H1 (cell line): ENCODE measurements around the gene MUC5B. TPM values are rescaled to one million over a fixed set of nuclear protein-coding genes. Genes with fewer than 3 reads are reported as not detected.

Source experiments
- CTCF ChIA-PET: fragments of 300-600 bp; sonication (Branson Sonifier 250); formaldehyde crosslinking; loops from one replicate; lab custom pipeline; 2021; ENCODE audit not compliant: partially characterized antibody; lab: Charles Lee
- POLR2A ChIA-PET: fragments of 300-600 bp; sonication (Branson Sonifier 250); formaldehyde crosslinking; loops from one replicate; lab custom pipeline; 2021; ENCODE audit warnings: inconsistent platforms; ENCODE audit not compliant: partially characterized antibody; lab: Charles Lee
- DNase-seq, 2 experiments: peaks; one replicate each; pipeline versions ENCODE4 v3.0.0 to v3.0.0-alpha.2; 2010 to 2022; ENCODE audit warnings: low spot score in 2 of 2, low read depth in 1 of 2, mixed read lengths in 1 of 2
- FAIRE-seq: peaks from 2 replicates; lab custom pipeline; 2011; peaks lifted over from hg19 to GRCh38; lab: Jason Lieb, UNC
- H2AFZ ChIP-seq: 2 replicates; pipeline ENCODE4 v1.8.1; 2012; ENCODE audit warnings: low read length, inconsistent platforms
- H2AK5ac ChIP-seq: 2 replicates; pipeline ENCODE4 v1.6.1; 2013; ENCODE audit warnings: low read depth, low read length
- H2BK120ac ChIP-seq: replicated peaks from 2 replicates; pipeline ENCODE3; 2013; ENCODE audit warnings: low read depth, low read length, inconsistent platforms
- H2BK12ac ChIP-seq: 2 replicates; pipeline ENCODE4 v1.6.1; 2013; ENCODE audit warnings: low read depth, low read length
- H2BK15ac ChIP-seq: 2 replicates; pipeline ENCODE4 v1.6.1; 2013; ENCODE audit warnings: low read length
- H2BK20ac ChIP-seq: 2 replicates; pipeline ENCODE4 v1.6.1; 2013; ENCODE audit warnings: low read length
- H2BK5ac ChIP-seq: 2 replicates; pipeline ENCODE4 v1.6.1; 2013; ENCODE audit warnings: low read depth, low read length
- H3K14ac ChIP-seq: 2 replicates; pipeline ENCODE4 v1.6.1; 2013; ENCODE audit warnings: inconsistent platforms; ENCODE audit not compliant: insufficient read length
- H3K18ac ChIP-seq: 2 replicates; pipeline ENCODE4 v1.6.1; 2013; ENCODE audit warnings: low read length; ENCODE audit errors: extremely low read depth
- H3K23ac ChIP-seq: 2 replicates; pipeline ENCODE4 v1.6.1; 2013; ENCODE audit warnings: inconsistent platforms; ENCODE audit not compliant: insufficient read length
- H3K23me2 ChIP-seq: 2 replicates; pipeline ENCODE4 v1.6.1; 2013; ENCODE audit warnings: low read depth, low read length
- H3K27ac ChIP-seq: 2 replicates; pipeline ENCODE4 v1.6.1; 2011; ENCODE audit warnings: low read depth, low read length, inconsistent platforms
- H3K27me3 ChIP-seq, 4 experiments: replicated peaks in 1 of 4; 1 replicate in 1 of 4; 2 replicates in 3 of 4; pipeline versions ENCODE4 v1.6.1 to v1.8.1; 2011 to 2013; ENCODE audit warnings: low read length in 3 of 4, mild to moderate bottlenecking in 3 of 4, inconsistent platforms in 2 of 4, mixed read lengths in 2 of 4, moderate library complexity in 1 of 4; ENCODE audit not compliant: control insufficient read depth in 3 of 4, insufficient read depth in 3 of 4; ENCODE audit errors: extremely low read depth in 1 of 4
- H3K36me3 ChIP-seq, 4 experiments: 2 replicates each; pipeline versions ENCODE4 v1.6.1 to v1.8.1; 2011 to 2013; ENCODE audit warnings: mild to moderate bottlenecking in 4 of 4, low read length in 3 of 4, moderate library complexity in 2 of 4, control low read depth in 1 of 4, inconsistent platforms in 1 of 4; ENCODE audit not compliant: insufficient read depth in 4 of 4, control insufficient read depth in 2 of 4
- H3K4ac ChIP-seq: replicated peaks from 2 replicates; pipeline ENCODE3; 2013; ENCODE audit warnings: low read length, low read depth, mixed read lengths, inconsistent platforms; ENCODE audit not compliant: insufficient read length
- H3K4me1 ChIP-seq, 4 experiments: replicated peaks in 1 of 4; 1 replicate in 1 of 4; 2 replicates in 3 of 4; pipeline versions ENCODE4 v1.6.1 to v1.8.1; 2011 to 2013; ENCODE audit warnings: low read length in 3 of 4, inconsistent platforms in 2 of 4, mixed read lengths in 1 of 4; ENCODE audit not compliant: insufficient read depth in 4 of 4, control insufficient read depth in 3 of 4
- H3K4me2 ChIP-seq, 2 experiments: 2 replicates each; pipeline versions ENCODE4 v1.6.1 to v1.8.1; 2011 to 2013; ENCODE audit warnings: low read depth in 2 of 2, low read length in 2 of 2, control low read depth in 1 of 2, inconsistent platforms in 1 of 2, mild to moderate bottlenecking in 1 of 2; ENCODE audit not compliant: insufficient read depth in 1 of 2
- H3K4me3 ChIP-seq, 4 experiments: fragments of 200-600, 300-600 bp in 1 of 4; sonication (generic), shearing (Covaris generic), sonication (Bioruptor Twin) in 1 of 4; 2 replicates each; pipeline versions ENCODE4 v1.5.1 to v1.8.1; 2011 to 2016; ENCODE audit warnings: low read length in 4 of 4, low read depth in 3 of 4, control low read depth in 2 of 4, inconsistent platforms in 2 of 4, mild to moderate bottlenecking in 2 of 4, mixed read lengths in 1 of 4, moderate library complexity in 1 of 4; ENCODE audit not compliant: insufficient read depth in 2 of 4; ENCODE audit errors: extremely low read depth in 1 of 4
- H3K56ac ChIP-seq: replicated peaks from 2 replicates; pipeline ENCODE3; 2013; ENCODE audit warnings: low read depth, mild to moderate bottlenecking, mixed read lengths, low read length, inconsistent platforms; ENCODE audit not compliant: insufficient read length
- H3K79me1 ChIP-seq: 2 replicates; pipeline ENCODE4 v1.6.1; 2013; ENCODE audit warnings: low read depth, low read length, control low read depth
- H3K79me2 ChIP-seq, 2 experiments: 2 replicates each; pipeline versions ENCODE4 v1.6.1 to v1.8.1; 2012 to 2013; ENCODE audit warnings: low read length in 2 of 2, mild to moderate bottlenecking in 2 of 2, inconsistent platforms in 1 of 2; ENCODE audit not compliant: insufficient read depth in 2 of 2, control insufficient read depth in 1 of 2
- H3K9ac ChIP-seq, 4 experiments: replicated peaks in 1 of 4; 1 replicate in 1 of 4; 2 replicates in 3 of 4; pipeline versions ENCODE4 v1.6.1 to v1.8.1; 2011 to 2013; ENCODE audit warnings: low read depth in 3 of 4, low read length in 3 of 4, control low read depth in 2 of 4, mild to moderate bottlenecking in 2 of 4, moderate library complexity in 2 of 4, inconsistent platforms in 1 of 4; ENCODE audit errors: extremely low read depth in 1 of 4
- H3K9me3 ChIP-seq, 2 experiments: 2 replicates each; pipeline versions ENCODE4 v1.6.1 to v1.8.1; 2012 to 2013; ENCODE audit warnings: mild to moderate bottlenecking in 2 of 2, moderate library complexity in 2 of 2, control low read depth in 1 of 2, inconsistent platforms in 1 of 2, low read depth in 1 of 2, low read length in 1 of 2, mixed read lengths in 1 of 2; ENCODE audit not compliant: insufficient read depth in 2 of 2
- H4K20me1 ChIP-seq, 2 experiments: replicated peaks in 1 of 2; 2 replicates each; pipeline versions ENCODE3 to v1.8.1; 2011 to 2013; ENCODE audit warnings: inconsistent platforms in 2 of 2, low read length in 2 of 2, mild to moderate bottlenecking in 1 of 2; ENCODE audit not compliant: insufficient read depth in 2 of 2, control insufficient read depth in 1 of 2
- H4K5ac ChIP-seq: 2 replicates; pipeline ENCODE4 v1.6.1; 2013; ENCODE audit warnings: low read length, low read depth, mixed read lengths, inconsistent platforms; ENCODE audit not compliant: insufficient read length
- H4K8ac ChIP-seq: 2 replicates; pipeline ENCODE4 v1.8.0; 2013; ENCODE audit warnings: mild to moderate bottlenecking, moderate library complexity, low read length, inconsistent platforms; ENCODE audit not compliant: insufficient read depth; ENCODE audit errors: extremely low read depth
- H4K91ac ChIP-seq: replicated peaks from 2 replicates; pipeline ENCODE3; 2013; ENCODE audit warnings: low read length, mixed read lengths, inconsistent platforms; ENCODE audit not compliant: insufficient read length
- BACH1 ChIP-seq: IDR thresholded peaks from 2 replicates; pipeline ENCODE4 v1.6.1; 2012; ENCODE audit warnings: low read length, improper control_type of control experiment
- CBX8 ChIP-seq: fragments of 300-800, 300-1000 bp; sonication (generic); IDR thresholded peaks from 2 replicates; pipeline ENCODE4 v1.7.1; 2016; ENCODE audit warnings: low read depth, low read length, borderline replicate concordance
- CHD2 ChIP-seq: IDR thresholded peaks from 2 replicates; pipeline ENCODE4 v1.6.1; 2012; ENCODE audit warnings: low read length, improper control_type of control experiment
- HDAC2 ChIP-seq, 2 experiments: fragments of 300-600 bp in 1 of 2; sonication (generic) in 1 of 2; IDR thresholded peaks; 2 replicates each; pipeline ENCODE4 v1.6.1; 2011 to 2012; ENCODE audit warnings: low read depth in 2 of 2, low read length in 2 of 2, mild to moderate bottlenecking in 2 of 2, moderate library complexity in 2 of 2, borderline replicate concordance in 1 of 2, inconsistent platforms in 1 of 2
- JUND ChIP-seq: IDR thresholded peaks from 2 replicates; pipeline ENCODE4 v1.6.1; 2011; ENCODE audit warnings: mild to moderate bottlenecking, improper control_type of control experiment, low read length
- KDM1A ChIP-seq: fragments of 200-600, 300-600 bp; sonication (generic); IDR thresholded peaks from 2 replicates; pipeline ENCODE4 v1.7.1; 2016; ENCODE audit warnings: mild to moderate bottlenecking, low read length, borderline replicate concordance
- KDM4A ChIP-seq: IDR thresholded peaks from one replicate; pipeline ENCODE4 v1.7.1; 2012; ENCODE audit warnings: low read depth, mild to moderate bottlenecking, moderate library complexity, low read length, inconsistent platforms; ENCODE audit not compliant: severe bottlenecking
- NANOG ChIP-seq: IDR thresholded peaks from 2 replicates; pipeline ENCODE4 v1.6.1; 2011; ENCODE audit warnings: low read length, low read depth, mild to moderate bottlenecking, inconsistent platforms; ENCODE audit not compliant: insufficient read depth, poor library complexity, severe bottlenecking
- SIN3A ChIP-seq, 2 experiments: IDR thresholded peaks in 1 of 2; conservative IDR thresholded peaks in 1 of 2; 2 replicates each; pipeline ENCODE4 v1.6.1; 2011 to 2012; ENCODE audit warnings: low read length in 2 of 2, improper control_type of control experiment in 1 of 2, low read depth in 1 of 2, mild to moderate bottlenecking in 1 of 2
- SP4 ChIP-seq: IDR thresholded peaks from 2 replicates; pipeline ENCODE4 v1.6.1; 2012; ENCODE audit warnings: low read length, inconsistent platforms
- WGBS, 2 experiments: shearing (Covaris generic) in 1 of 2; methylation state at CpG; one replicate each; pipeline versions ENCODE4 v1.1.6 to v1.1.7; 2013 to 2015; ENCODE audit warnings: low lambda C conversion rate in 2 of 2, mixed read lengths in 2 of 2, inconsistent platforms in 1 of 2, low coverage in 1 of 2, missing lambda C conversion rate in 1 of 2; ENCODE audit not compliant: insufficient replicate concordance in 2 of 2, insufficient coverage in 1 of 2, insufficient read length in 1 of 2; ENCODE audit errors: extremely low coverage in 1 of 2, missing lambda C conversion rate in 1 of 2; 5-methylcytosine and 5-hydroxymethylcytosine counted together
- polyA plus RNA-seq, 7 experiments: library from polyadenylated mRNA; depleted of rRNA in 3 of 7; stranded (reverse) in 5 of 7; unstranded in 2 of 7; fragments of >200 nt in 5 of 7; fragments of 200-250 nt in 2 of 7; gene quantifications; 1 replicate in 5 of 7; 2 replicates in 1 of 7; 4 replicates in 1 of 7; pipeline versions ENCODE4 v1.2.1 to v1.2.3, GENCODE V29; 2011 to 2013; ENCODE audit warnings: missing spikeins in 2 of 7, mixed read lengths in 2 of 7
- total RNA-seq: library from RNA; stranded (reverse); fragmentation: NEBNext Ultra II Directional; extraction: Animal tissue kit (Norgen Biotek cat#: 25700); gene quantifications from 2 replicates; pipeline ENCODE4 v1.2.1, GENCODE V29; 2021

MUC5B gene
- total and polyA plus RNA-seq, 2 of the 8 experiments (the other 6 are each of a cell fraction or from before 2014, with no cell fraction given) = 0.02 to 0.03 TPM

- Histone ChIP-seq H3K4me3 (no peak overlapping the region), H3K23ac (no peak overlapping the region), H3K56ac (no peak overlapping the region), H4K5ac (no peak overlapping the region), H2BK5ac (no peak overlapping the region), H4K8ac (no peak overlapping the region), H2AFZ (no peak overlapping the region), H4K91ac (no peak overlapping the region), H3K27me3 (no peaks in the 10 kb centered on the region), H3K36me3 (peaks cover 2 to 14% (median 11%) of the 10 kb centered on the region in 4 experiments; a peak in 6 of 8 replicates), H2BK15ac (no peak overlapping the region), H3K4me2 (no peak overlapping the region), H3K4ac (no peak overlapping the region), H2AK5ac (no peak overlapping the region), H3K23me2 (no peaks in the 10 kb centered on the region), H3K14ac (no peak overlapping the region), H3K9ac (no peak overlapping the region), H3K79me2 (no peaks in the 10 kb centered on the region), H3K9me3 (no peaks in the 10 kb centered on the region; a peak in 1 of 4 replicates), H2BK20ac (no peak overlapping the region), H3K79me1 (peaks cover 6% of the 10 kb centered on the region; the same call in 1 of the 2 replicates), H3K4me1 (no peaks in the 10 kb centered on the region), H4K20me1 (peaks cover 0 to 13% of the 10 kb centered on the region in 2 experiments), H2BK12ac (no peak overlapping the region), H3K18ac (no peak overlapping the region), H2BK120ac (no peak overlapping the region), H3K27ac (no peak overlapping the region)
- FAIRE-seq (no peak), DNase-seq (no peak)
- CTCF ChIA-PET = interaction anchor here (0.7 to 2.1 kb wide), 3 partner anchors 13 to 223 kb away, joined by 3 to 6 read pairs (median 3); no protein-coding TSS in a partner anchor
- WGBS, 2 experiments = 93% methylated on average over 26 of the region's 32 CpGs; no CpG with 5 or more reads in 1 of the 2 experiments
- TF ChIP-seq KDM4A (no peak), CBX8 (no peak), BACH1 (no peak), SIN3A (conservative IDR thresholded peaks at IDR 0.05 in 1 of 2, IDR thresholded peaks at IDR 0.05 in 1 of 2; ENCODE audit: low read depth in 1 of 2, low read length in 2 of 2) (no peak), JUND (no peak), NANOG (no peak), CHD2 (no peak), KDM1A (no peak), HDAC2 (IDR thresholded peaks at IDR 0.05; ENCODE audit: borderline replicate concordance in 1 of 2, low read depth in 2 of 2, low read length in 2 of 2) (no peak), SP4 (no peak)
- POLR2A ChIA-PET = interaction anchor here (1.0 kb wide), 1 partner anchor 13 kb away, joined by 3 read pairs; no protein-coding TSS in a partner anchor
Measured at GRCh38 chr11:1276041-1276790, 53.4 kb downstream of the MUC5B start.
